MCF 10A (cell line): ENCODE data around the gene POU5F2. TPM values are rescaled to one million over a fixed set of nuclear protein-coding genes. Genes with fewer than 3 reads are reported as not detected.

Experiments
- BruUV-seq: library from RNA; stranded (reverse); fragments of 400-500 nt; replicated peaks from 2 replicates; lab custom pipeline; 2021; lab: Mats Ljungman, UMichigan
- CTCF ChIA-PET: fragments of 300-600 bp; sonication (Branson Sonifier 250); formaldehyde crosslinking; extraction: SDS; loops from one replicate; lab custom pipeline; 2021; ENCODE audit warnings: antibody characterized with exemption, inconsistent platforms; lab: Yijun Ruan, JAX
- POLR2A ChIA-PET: fragments of 300-600, 350-650 bp; sonication (Branson Sonifier 250); formaldehyde crosslinking; extraction: SDS; loops from one replicate; lab custom pipeline; 2020; ENCODE audit warnings: antibody characterized with exemption, inconsistent platforms; lab: Yijun Ruan, JAX
- DNase-seq: peaks from one replicate; pipeline ENCODE4 v3.0.0-alpha.2; 2018; ENCODE audit not compliant: unreplicated experiment
- H3K27ac Mint-ChIP-seq: one replicate; pipeline ENCODE4 v1.8.0; 2022; ENCODE audit warnings: mild to moderate bottlenecking, low read depth, mixed read lengths; ENCODE audit not compliant: unreplicated experiment
- H3K27me3 Mint-ChIP-seq: one replicate; pipeline ENCODE4 v1.8.0; 2022; ENCODE audit warnings: mixed read lengths; ENCODE audit not compliant: insufficient read depth, unreplicated experiment
- H3K36me3 Mint-ChIP-seq: one replicate; pipeline ENCODE4 v1.8.0; 2022; ENCODE audit warnings: mild to moderate bottlenecking, moderate library complexity, mixed read lengths; ENCODE audit not compliant: insufficient read depth, unreplicated experiment
- H3K4me1 Mint-ChIP-seq: one replicate; pipeline ENCODE4 v1.8.0; 2022; ENCODE audit warnings: mixed read lengths; ENCODE audit not compliant: insufficient read depth, unreplicated experiment
- H3K4me3 Mint-ChIP-seq: one replicate; pipeline ENCODE4 v1.8.0; 2022; ENCODE audit warnings: mild to moderate bottlenecking, moderate library complexity, mixed read lengths; ENCODE audit not compliant: unreplicated experiment
- H3K9me3 Mint-ChIP-seq: one replicate; pipeline ENCODE4 v1.8.0; 2022; ENCODE audit warnings: mixed read lengths; ENCODE audit not compliant: unreplicated experiment
- intact Hi-C: fragments of 100-400 bp; cut with micrococcal nuclease; formaldehyde crosslinking; loops from 2 replicates; pipeline ENCODE4 v1.14.1; 2022
- total RNA-seq: library from RNA; stranded (reverse); gene quantifications from 2 replicates; pipeline ENCODE4 v1.2.3, GENCODE V29; 2022
- TF ChIP-seq, protein P1 (sequence below): fragments of 200-600 bp; IDR thresholded peaks from one replicate; pipeline ENCODE4 v1.8.0; 2022; ENCODE audit warnings: antibody characterized with exemption, mild to moderate bottlenecking; ENCODE audit not compliant: unreplicated experiment

The POU5F2 gene
- total RNA-seq, 1 experiment from 2014 or later: 0.72 TPM

DNA sequence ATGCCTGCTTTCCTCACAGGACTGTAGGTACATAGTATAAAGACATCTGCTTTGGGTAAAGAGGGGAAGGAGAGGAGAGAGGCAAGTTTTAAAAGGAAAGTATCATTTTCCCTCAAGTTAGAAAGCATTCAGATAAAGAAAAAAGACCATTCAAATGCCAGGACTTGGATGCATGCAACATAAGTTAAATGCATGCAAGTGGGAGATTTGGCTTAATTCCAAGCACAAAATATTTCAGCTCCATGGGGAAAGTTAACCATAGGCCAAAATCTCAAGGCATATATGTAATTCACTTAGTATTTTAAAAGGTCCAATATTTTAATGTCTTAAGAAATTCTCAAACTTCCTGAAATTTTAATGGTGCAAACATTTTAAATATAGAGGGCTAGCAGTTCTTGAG lies 36.4 kb downstream of the POU5F2 start:
- Mint-ChIP-seq H3K27me3 (no peaks in the 10 kb centered on the region), H3K4me1 (no peaks in the 10 kb centered on the region), H3K9me3 (no peaks in the 10 kb centered on the region), H3K36me3 (no peaks in the 10 kb centered on the region), H3K4me3 (no peak overlapping the region), H3K27ac (no peak overlapping the region)
- ChIA-PET CTCF (interaction anchor here (0.9 to 1.0 kb wide), 2 partner anchors 37 to 140 kb away, joined by 3 read pairs; no protein-coding TSS in a partner anchor), POLR2A (no interaction called here)
- TF ChIP-seq, protein P1, sequence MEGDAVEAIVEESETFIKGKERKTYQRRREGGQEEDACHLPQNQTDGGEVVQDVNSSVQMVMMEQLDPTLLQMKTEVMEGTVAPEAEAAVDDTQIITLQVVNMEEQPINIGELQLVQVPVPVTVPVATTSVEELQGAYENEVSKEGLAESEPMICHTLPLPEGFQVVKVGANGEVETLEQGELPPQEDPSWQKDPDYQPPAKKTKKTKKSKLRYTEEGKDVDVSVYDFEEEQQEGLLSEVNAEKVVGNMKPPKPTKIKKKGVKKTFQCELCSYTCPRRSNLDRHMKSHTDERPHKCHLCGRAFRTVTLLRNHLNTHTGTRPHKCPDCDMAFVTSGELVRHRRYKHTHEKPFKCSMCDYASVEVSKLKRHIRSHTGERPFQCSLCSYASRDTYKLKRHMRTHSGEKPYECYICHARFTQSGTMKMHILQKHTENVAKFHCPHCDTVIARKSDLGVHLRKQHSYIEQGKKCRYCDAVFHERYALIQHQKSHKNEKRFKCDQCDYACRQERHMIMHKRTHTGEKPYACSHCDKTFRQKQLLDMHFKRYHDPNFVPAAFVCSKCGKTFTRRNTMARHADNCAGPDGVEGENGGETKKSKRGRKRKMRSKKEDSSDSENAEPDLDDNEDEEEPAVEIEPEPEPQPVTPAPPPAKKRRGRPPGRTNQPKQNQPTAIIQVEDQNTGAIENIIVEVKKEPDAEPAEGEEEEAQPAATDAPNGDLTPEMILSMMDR: no peak
- intact Hi-C loops: no loop called here
- no peak for DNase-seq
- no TSS peak for BruUV-seq

GRCh38 chr5:93691997-93692396 lies 49.4 kb downstream of the POU5F2 start:
- intact Hi-C loops: no loop called here
- ChIA-PET CTCF (interaction anchor here (0.7 kb wide), 1 partner anchor 104 kb away, joined by 3 read pairs; no protein-coding TSS in a partner anchor), POLR2A (no interaction called here)
- Mint-ChIP-seq H3K27ac (no peak overlapping the region), H3K27me3 (no peaks in the 10 kb centered on the region), H3K36me3 (no peaks in the 10 kb centered on the region), H3K9me3 (peaks cover 25% of the 10 kb centered on the region), H3K4me3 (no peak overlapping the region), H3K4me1 (no peaks in the 10 kb centered on the region)
- TF ChIP-seq, protein P1: no peak
- no peak for DNase-seq
- no TSS peak for BruUV-seq

Other genes starting within 250 kb of the POU5F2 start
- 3.2 and 4.6 TPM in 2 replicates for gene NR2F1-AS1, start 160.4 kb downstream of the POU5F2 start, total RNA-seq
- gene NR2F1, start 158.4 kb downstream of the POU5F2 start, total RNA-seq: 1.4 and 1.7 TPM in 2 replicates